Skin epidermis (tissue), 12 donors: ENCODE results near the gene TMEM217.

Experiments
- H3K27ac ChIP-seq, 21 experiments: fragments of 200-600 bp; sonication (generic) in 11 of 21; one replicate each; pipeline ENCODE4 v1.5.0; 2020; ENCODE audit warnings: mild to moderate bottlenecking in 3 of 21, inconsistent platforms in 2 of 21, moderate library complexity in 2 of 21
- H3K4me3 ChIP-seq, 7 experiments: fragments of 200-600 bp; sonication (generic) in 2 of 7; one replicate each; pipeline ENCODE4 v1.5.0; 2020; ENCODE audit warnings: inconsistent platforms in 2 of 7, mild to moderate bottlenecking in 2 of 7, moderate library complexity in 1 of 7

Gene TMEM217

DNA sequence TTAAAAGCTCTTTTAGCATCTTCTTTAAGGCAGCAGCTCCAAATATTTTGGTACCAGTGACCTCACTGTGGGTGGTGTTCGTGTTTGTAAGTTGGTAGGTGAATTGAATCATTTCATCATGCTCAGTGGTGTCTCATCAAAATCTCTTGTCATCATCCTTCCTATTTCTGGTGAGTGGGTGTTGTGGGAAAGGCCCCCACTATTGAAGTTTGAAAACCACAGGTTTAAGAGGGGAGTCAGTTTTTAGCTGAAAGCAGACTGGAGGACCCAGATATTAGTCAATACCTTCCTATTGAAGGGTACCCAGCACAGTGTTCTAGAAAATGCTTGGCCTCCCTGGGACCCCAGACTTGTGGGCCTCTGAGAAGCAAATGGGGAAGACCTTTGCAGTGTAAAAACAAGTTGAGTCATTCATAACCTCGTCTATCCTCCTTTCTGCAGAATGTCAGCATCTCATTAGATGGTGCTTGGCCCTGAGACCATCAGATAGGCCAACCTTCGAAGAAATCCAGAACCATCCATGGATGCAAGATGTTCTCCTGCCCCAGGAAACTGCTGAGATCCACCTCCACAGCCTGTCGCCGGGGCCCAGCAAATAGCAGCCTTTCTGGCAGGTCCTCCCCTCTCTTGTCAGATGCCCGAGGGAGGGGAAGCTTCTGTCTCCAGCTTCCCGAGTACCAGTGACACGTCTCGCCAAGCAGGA is 84.3 kb downstream of the TMEM217 start:
- Histone ChIP-seq H3K27ac (peak overlapping the region in 17 of 21 experiments; percentile 8 to 99 (median 93)), H3K4me3 (peak overlapping the region in 4 of 7 experiments; percentile 13 to 95 (median 79))

- H3K27ac ChIP-seq = peak overlapping the region in 17 of 21 experiments; percentile 34 to 99 (median 93)
- H3K4me3 ChIP-seq = peak overlapping the region; percentile 74 to 95 (median 92)
These were observed 84.9 kb downstream of the TMEM217 start for GRCh38 chr6:37172912-37173492.

DNA sequence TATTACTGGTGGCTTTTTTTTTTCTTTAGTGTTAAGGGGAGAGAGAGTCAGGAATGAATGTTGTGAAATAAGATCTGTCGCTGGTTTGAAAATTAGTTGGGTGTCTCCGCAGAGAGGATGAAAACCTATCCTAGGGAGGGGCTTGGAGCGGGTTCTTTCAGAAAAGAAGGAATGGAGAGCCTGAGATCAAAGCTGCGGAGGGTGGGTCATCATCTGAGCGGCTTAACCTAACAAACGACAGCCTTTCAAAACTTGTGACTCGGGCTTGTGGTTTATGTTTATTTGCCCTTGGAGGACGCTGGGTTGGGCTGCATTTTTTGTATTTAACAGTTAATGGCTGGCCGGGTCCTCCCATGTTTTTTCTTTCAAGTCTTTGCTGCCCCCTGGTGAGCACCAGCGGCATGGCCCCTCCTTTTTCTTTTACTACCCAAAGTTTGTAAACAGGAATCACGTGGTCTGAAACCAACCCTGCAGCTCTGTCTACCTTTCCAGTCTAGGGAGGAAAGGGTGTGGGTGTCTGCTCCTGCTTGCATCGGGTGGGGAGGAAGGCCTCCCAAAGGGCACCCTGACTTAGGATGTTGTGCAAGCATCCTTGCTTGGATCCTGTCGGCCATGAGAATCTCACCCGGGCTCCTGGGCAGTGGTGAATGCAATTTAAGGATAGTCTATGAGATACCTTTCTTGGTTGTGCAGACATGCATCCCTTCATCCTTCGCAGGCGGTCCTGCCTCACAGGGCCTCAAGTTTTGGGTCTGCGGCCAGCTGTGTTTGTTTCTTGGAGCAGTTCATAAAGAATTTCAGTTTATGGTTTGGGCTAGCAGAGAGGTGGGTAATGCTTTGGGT is 85.8 kb downstream of the TMEM217 start:
- Histone ChIP-seq H3K27ac (peak overlapping the region; percentile 68 to 99 (median 94)), H3K4me3 (peak overlapping the region; percentile 74 to 95 (median 92))

DNA sequence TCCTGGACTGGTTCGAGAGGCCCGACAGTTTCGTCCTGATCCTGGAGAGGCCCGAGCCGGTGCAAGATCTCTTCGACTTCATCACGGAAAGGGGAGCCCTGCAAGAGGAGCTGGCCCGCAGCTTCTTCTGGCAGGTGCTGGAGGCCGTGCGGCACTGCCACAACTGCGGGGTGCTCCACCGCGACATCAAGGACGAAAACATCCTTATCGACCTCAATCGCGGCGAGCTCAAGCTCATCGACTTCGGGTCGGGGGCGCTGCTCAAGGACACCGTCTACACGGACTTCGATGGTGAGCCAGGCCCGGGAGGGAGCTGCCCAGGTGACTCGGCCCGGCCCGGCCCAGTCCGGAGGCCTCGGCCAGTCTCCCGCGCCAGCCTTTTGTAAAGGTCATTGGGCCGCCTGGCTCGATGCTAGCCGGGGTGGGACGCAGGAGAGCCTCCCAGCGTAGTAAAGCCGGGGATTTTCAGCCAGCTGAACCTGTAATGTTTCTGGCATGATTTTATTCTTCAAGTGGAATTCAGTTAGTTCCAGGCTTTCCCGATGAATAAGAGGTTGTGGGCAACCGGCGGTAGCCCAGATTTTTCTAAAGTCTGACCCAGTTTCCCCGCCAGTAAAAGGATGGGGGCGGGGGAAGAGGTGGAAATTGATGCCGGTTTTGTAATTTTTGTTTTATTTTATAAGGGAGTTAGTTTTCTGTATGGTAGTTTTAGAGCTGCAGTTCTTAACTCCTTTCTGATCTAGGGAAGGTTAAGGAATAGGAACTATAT is 86.6 kb downstream of the TMEM217 start:
- Histone ChIP-seq H3K4me3 (peak overlapping the region; percentile 74 to 95 (median 92)), H3K27ac (peak overlapping the region; percentile 68 to 99 (median 94))

GRCh38 chr6:37170273-37171200 is 87.4 kb downstream of the TMEM217 start:
- H3K4me3 ChIP-seq = peak overlapping the region; percentile 74 to 95 (median 92)

DNA sequence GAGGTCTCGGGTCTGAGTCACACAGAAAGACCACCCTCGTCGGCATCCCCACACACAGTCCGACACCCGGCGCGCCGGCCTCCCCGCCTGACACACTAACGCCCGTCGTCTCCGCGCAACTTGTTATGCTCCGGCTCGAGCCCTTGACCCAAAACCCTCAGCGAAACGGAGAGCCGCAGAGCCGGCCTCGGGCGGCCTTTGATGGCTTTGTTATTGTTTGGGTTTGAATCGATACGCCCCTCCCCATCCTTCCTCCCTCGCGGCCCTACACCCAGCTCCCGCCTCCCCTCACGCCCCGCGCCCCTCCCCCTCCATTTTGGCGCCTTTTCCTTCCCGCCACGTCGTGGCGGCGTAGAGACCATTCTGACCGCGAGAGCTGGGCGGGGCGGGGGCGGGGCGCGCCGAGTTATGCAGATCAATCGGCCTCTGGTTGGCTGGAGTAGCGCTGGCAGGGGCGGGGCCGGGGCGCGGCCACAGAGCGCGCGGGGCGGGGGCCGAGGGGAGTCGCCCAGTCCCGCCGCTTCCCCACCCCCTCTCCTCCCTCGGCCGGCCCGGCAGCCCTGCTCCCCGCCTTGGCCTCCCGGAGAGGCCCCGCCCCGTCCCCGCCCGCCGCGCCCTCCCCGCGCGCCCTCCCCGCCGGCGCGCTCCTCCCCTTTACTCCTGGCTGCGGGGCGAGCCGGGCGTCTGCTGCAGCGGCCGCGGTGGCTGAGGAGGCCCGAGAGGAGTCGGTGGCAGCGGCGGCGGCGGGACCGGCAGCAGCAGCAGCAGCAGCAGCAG is 88.3 kb downstream of the TMEM217 start, which contains the start of gene PIM1:
Gene PIM1 (plus strand): TSS at position 657 of the 777 bp plus-strand sequence. CDS start 424 bp downstream, outside the sequence.
- peak within 1 kb of the TSS; percentile 68 to 99 (median 94) for H3K27ac ChIP-seq
- peak within 1 kb of the TSS; percentile 74 to 95 (median 92) for H3K4me3 ChIP-seq

More at GRCh38 chr6:37170273-37171200, 87.4 kb downstream of the TMEM217 start:
- H3K27ac ChIP-seq = peak overlapping the region; percentile 68 to 99 (median 94)

GRCh38 chr6:37168811-37169495 is 89.0 kb downstream of the TMEM217 start:
- Histone ChIP-seq H3K27ac (peak overlapping the region; percentile 54 to 95 (median 92)), H3K4me3 (peak overlapping the region; percentile 45 to 95 (median 84))

DNA sequence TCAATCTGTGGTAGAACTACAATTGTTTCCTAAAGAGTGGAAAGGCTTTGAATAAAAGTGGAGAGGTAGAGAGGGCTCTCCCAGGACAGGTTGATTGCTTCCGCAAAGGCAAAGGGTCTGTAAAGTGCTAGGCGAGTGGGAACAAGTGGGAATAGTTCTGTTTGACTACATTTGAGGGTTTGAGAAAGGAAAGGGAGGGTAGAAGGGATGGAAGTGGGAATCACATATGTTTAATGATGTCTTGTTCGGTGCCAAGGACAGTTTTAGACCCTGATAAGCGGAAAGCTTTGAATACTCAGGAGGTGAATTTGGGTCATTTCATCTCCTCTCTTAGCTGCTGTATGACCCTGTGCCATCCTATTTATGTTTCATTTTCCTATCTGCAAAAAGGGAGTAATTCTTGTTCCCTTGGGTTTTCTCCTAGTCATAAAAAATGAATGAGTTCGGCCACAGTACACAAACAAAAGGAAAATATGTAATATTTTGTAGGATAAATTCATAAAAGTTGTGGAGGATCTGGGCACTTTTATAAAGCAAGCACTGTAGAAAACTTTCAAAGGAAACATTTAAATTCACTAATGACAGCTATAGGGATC is 89.7 kb downstream of the TMEM217 start:
- Histone ChIP-seq H3K4me3 (peak overlapping the region in 1 of 7 experiments; percentile 95), H3K27ac (peak overlapping the region in 18 of 21 experiments; percentile 74 to 95 (median 92))

DNA sequence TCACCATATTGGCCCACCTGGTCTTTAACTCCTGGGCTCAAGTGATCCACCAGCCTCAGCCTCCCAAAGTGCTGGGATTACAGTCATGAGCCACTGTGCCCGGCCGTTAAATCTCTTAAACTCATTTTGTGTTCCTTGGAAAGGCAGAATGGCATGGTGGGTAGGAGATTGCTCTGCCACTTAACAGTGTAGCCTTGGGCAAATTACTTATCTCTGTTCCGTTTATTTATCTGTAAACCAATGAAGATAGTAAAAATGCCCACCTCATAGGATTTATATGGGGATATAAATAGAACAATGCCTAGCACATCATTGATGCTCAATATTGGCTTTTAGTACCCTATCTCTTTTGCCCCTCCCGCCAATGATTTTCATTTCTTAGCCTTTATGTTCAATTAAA is 95.2 kb downstream of the TMEM217 start:
- no peak overlapping the region for H3K27ac ChIP-seq
- H3K4me3 ChIP-seq = no peak overlapping the region
